ENCODE measurements around the gene ADK. TPM values are rescaled to one million over a fixed set of nuclear protein-coding genes. Genes with fewer than 3 reads are reported as not detected.

The ADK gene
- total RNA-seq, 1 donor from 2014 or later, result 47.4 TPM

DNA sequence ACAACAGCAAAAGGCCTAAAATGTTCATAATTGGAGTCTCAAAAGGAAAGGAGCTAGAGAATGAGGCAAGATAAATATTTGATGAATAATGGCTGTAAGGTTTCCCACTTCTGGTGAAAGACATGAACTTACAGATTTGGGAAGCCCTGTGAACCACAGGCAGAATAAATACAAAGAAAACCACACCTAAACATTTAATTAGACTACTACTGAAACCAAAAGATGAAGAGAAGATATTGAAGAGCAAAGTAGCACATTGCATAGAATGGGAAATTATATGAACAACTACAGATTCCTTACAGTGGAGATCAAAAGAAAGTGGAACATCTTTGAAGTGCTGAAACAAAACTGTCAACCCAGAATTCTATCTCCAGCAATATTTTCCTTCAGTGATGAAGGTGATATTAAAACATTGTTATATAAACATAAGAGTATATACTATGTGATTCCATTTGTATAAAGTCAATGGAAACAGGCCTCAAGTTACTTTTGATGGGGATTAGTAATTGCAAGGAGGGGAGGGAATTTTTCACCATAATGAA, 484.0 kb downstream of the ADK start:
- H3K9me3 Mint-ChIP-seq, result peaks cover 26% of the 10 kb centered on the region
- no peak for DNase-seq (ENCODE audit: low spot score)
- no peaks in the 10 kb centered on the region for H3K27me3 Mint-ChIP-seq (ENCODE audit: insufficient read depth)
- no peak overlapping the region for H3K4me3 Mint-ChIP-seq
- no peak overlapping the region for H3K27ac Mint-ChIP-seq
- H3K36me3 Mint-ChIP-seq (ENCODE audit: low read depth), result peaks cover 13% of the 10 kb centered on the region
- no peaks in the 10 kb centered on the region for H3K4me1 Mint-ChIP-seq (ENCODE audit: low read depth)
- intact Hi-C loops (cut with micrococcal nuclease), result no loop called here

DNA sequence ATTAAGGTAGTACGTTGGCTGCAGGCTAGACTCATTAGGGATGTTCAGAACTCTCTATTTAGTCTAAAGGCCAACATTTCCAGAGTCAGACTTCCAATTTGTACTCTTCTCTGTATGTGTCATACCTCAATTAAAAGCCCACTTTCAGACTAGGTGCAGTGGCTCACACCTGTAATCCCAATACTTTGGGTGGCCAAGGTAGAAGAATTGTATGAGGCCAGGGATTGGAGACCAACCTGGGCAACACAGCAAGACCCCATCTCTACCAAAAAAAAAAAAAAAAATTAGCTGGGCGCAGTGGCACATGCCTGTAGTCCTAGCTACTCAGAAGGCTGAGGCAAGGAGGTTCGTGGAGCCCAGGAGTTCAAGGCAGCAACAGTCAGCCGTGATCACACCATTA, 484.6 kb downstream of the ADK start:
- H3K4me1 Mint-ChIP-seq (ENCODE audit: low read depth), result no peaks in the 10 kb centered on the region
- intact Hi-C loops (cut with micrococcal nuclease), result no loop called here
- peaks cover 26% of the 10 kb centered on the region for H3K9me3 Mint-ChIP-seq
- H3K27me3 Mint-ChIP-seq (ENCODE audit: insufficient read depth), result no peaks in the 10 kb centered on the region
- no peak overlapping the region for H3K4me3 Mint-ChIP-seq
- no peak overlapping the region for H3K27ac Mint-ChIP-seq
- peaks cover 13% of the 10 kb centered on the region for H3K36me3 Mint-ChIP-seq (ENCODE audit: low read depth)
- no peak for DNase-seq (ENCODE audit: low spot score)

DNA sequence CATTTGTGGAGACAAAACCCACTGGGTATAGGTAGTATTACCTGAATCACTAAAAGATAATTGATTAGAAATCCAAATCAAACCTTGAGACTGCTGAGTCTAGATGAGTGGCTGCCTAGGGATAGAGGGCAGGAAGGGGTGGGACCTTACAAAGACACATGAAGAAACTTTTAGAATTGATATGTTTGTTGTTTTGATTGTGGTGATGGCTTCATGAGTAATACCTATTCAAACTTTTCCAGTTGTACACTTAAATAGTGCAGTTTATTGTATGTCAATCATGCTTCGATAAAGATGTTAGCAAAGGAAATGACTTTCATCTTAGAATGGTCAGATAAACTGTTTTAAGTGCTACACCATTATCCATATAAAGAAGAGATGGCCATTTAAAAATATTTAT, 486.7 kb downstream of the ADK start:
- intact Hi-C loops (cut with micrococcal nuclease), result no loop called here
- H3K27me3 Mint-ChIP-seq (ENCODE audit: insufficient read depth), result no peaks in the 10 kb centered on the region
- H3K4me1 Mint-ChIP-seq (ENCODE audit: low read depth), result no peaks in the 10 kb centered on the region
- H3K27ac Mint-ChIP-seq, result no peak overlapping the region
- peaks cover 8% of the 10 kb centered on the region for H3K36me3 Mint-ChIP-seq (ENCODE audit: low read depth)
- peaks cover 23% of the 10 kb centered on the region for H3K9me3 Mint-ChIP-seq
- no peak for DNase-seq (ENCODE audit: low spot score)
- H3K4me3 Mint-ChIP-seq, result no peak overlapping the region

DNA sequence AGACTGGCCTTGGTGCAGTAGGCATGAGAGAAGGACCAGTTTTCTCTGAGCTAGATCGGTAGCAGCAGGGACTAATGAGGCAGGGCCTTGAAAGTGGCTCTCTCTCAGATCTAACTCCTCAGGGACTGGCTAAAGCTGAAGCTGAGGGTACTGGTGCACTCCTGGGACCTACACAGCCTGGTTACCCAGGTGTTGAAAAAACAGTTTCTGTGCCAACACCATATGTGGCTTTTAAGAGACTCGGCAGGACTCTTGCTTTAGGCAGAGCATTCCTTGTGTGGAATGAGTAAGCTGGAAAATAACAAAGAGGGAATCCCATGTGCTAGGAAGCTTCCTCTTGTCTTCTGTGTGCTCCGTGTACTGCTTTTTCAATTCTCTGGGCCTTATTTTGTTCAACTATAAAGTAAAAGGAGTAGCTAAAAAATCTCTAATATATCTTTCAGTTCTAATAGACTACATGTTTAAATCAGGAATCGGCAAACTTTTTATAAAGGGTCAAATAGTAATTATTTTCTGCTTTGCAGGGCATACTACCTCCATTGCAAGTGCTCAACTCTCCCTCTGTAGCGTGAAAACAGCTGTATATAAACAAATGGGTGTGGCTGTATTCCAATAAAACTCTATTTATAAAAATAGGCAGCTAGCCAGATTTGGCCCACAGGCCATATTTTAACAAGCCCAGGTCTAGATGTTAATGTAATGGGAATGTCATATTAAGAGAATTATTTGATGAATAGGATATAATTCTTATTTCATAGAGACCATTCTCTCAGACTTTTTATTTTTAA, 489.3 kb downstream of the ADK start:
- intact Hi-C loops (cut with micrococcal nuclease), result loop anchor here (5.0 kb wide), 1 partner anchor 373 kb away; no protein-coding TSS in a partner anchor
- DNase-seq (ENCODE audit: low spot score), result no peak
- no peak overlapping the region for H3K27ac Mint-ChIP-seq
- H3K4me1 Mint-ChIP-seq (ENCODE audit: low read depth), result no peaks in the 10 kb centered on the region
- peaks cover 11% of the 10 kb centered on the region for H3K9me3 Mint-ChIP-seq
- H3K27me3 Mint-ChIP-seq (ENCODE audit: insufficient read depth), result no peaks in the 10 kb centered on the region
- no peak overlapping the region for H3K4me3 Mint-ChIP-seq
- peaks cover 8% of the 10 kb centered on the region for H3K36me3 Mint-ChIP-seq (ENCODE audit: low read depth)

DNA sequence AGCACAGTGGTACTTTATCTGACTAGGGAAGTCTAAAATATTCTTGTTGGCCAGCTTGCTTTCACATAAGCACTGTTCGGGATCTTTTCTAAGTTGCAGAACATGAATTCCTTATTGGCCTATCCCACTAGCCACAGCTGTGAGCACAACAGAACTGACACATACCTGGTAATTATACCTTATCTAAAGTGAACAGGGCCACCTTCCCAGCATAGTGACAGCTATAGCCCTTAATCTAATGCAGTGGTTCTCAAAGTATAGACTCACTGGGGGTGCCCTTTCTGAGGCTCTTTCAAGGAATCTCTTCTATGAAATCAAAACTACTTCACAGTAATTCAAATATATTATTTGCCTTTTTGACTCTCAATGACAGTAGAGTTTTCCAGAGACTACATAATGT, 490.6 kb downstream of the ADK start:
- Mint-ChIP-seq H3K9me3 (peaks cover 7% of the 10 kb centered on the region), H3K4me3 (no peak overlapping the region)

DNA sequence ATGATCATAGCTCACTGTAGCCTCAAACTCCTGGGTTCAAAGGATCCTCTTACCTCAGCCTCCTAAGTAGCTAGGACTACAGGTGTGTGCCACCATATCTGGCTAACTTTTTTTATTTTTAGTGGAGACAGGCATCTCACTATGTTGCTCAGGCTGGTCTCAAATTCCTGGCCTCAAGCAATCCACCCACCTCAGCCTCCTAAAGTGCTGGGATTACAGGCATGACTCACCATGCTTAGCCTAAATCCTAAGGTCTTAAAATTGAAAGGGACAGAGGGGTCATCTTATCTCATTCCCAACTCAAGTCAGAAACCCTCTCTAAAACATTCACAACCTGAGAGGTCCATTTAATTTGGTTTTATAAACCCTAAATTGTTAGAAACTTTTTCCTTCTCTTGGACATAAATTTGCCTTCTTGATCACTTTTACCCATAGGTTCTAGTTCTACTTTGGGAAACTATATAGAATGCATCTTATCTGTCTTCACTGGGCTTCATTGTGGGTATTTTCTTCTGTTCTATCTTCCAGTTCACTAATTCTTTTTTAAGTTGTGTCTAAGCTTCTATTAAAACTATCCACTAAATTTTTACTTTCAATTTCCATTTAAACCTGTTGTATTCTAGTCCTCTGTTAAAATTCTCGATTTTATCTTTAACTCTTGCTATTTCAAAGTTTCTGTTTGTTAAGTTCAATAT, 492.0 kb downstream of the ADK start:
- Mint-ChIP-seq H3K36me3 (ENCODE audit: low read depth) (peaks cover 8% of the 10 kb centered on the region), H3K4me1 (ENCODE audit: low read depth) (no peaks in the 10 kb centered on the region), H3K4me3 (no peak overlapping the region), H3K9me3 (peaks cover 7% of the 10 kb centered on the region), H3K27me3 (ENCODE audit: insufficient read depth) (no peaks in the 10 kb centered on the region), H3K27ac (no peak overlapping the region)
- no peak for DNase-seq (ENCODE audit: low spot score)
- intact Hi-C loops (cut with micrococcal nuclease), result loop anchor here (5.0 kb wide), 1 partner anchor 376 kb away; no protein-coding TSS in a partner anchor

More for the DNA sequence above, 490.6 kb downstream of the ADK start:
- intact Hi-C loops (cut with micrococcal nuclease), result loop anchor here (5.0 kb wide), 1 partner anchor 374 kb away; no protein-coding TSS in a partner anchor
- Mint-ChIP-seq H3K4me1 (ENCODE audit: low read depth) (no peaks in the 10 kb centered on the region), H3K27ac (no peak overlapping the region), H3K36me3 (ENCODE audit: low read depth) (peaks cover 8% of the 10 kb centered on the region), H3K27me3 (ENCODE audit: insufficient read depth) (no peaks in the 10 kb centered on the region)
- no peak for DNase-seq (ENCODE audit: low spot score)

DNA sequence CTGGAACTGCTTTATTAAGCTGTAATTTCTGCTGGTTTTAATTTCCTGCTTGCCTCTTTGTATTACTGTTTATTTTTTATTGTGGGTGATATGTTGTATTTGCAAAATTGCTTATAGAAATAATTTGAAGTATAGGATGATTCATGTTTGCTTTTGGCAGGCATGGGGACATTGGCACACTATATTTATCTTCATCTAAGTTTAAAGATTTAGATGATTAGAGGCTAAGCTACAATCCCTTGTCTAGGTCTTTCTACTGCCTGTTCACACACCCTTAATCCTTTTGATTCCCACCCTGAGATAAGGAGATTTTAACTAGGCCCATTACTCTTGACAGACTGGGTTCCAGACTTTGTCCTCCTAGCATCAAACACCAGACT, 492.6 kb downstream of the ADK start:
- peaks cover 8% of the 10 kb centered on the region for H3K36me3 Mint-ChIP-seq (ENCODE audit: low read depth)
- intact Hi-C loops (cut with micrococcal nuclease), result loop anchor here (5.0 kb wide), 1 partner anchor 376 kb away; no protein-coding TSS in a partner anchor
- peaks cover 7% of the 10 kb centered on the region for H3K9me3 Mint-ChIP-seq
- no peak for DNase-seq (ENCODE audit: low spot score)
- H3K4me3 Mint-ChIP-seq, result no peak overlapping the region
- no peak overlapping the region for H3K27ac Mint-ChIP-seq
- no peaks in the 10 kb centered on the region for H3K27me3 Mint-ChIP-seq (ENCODE audit: insufficient read depth)
- no peaks in the 10 kb centered on the region for H3K4me1 Mint-ChIP-seq (ENCODE audit: low read depth)

DNA sequence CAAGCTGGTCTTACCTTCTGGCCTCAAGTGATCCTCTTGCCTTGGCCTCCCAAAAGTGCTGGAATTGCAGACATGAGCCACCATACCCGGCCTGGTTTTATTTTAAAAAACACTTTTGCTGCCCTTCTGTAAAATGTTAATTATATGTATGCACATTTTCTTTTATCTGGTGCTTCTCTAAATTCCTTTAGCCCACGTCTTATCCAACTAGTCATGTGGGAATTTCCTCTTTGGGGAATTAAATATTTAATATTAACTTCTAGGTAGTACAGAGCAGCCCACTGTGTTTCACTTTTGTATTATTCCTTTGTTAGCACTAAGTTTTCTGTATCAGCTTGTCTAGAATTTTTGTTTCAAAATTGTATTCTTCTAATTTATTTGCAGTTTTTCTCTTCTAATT, 493.7 kb downstream of the ADK start:
- Mint-ChIP-seq H3K36me3 (ENCODE audit: low read depth) (peaks cover 8% of the 10 kb centered on the region), H3K27ac (no peak overlapping the region), H3K4me3 (no peak overlapping the region), H3K27me3 (ENCODE audit: insufficient read depth) (no peaks in the 10 kb centered on the region), H3K9me3 (peaks cover 7% of the 10 kb centered on the region), H3K4me1 (ENCODE audit: low read depth) (no peaks in the 10 kb centered on the region)
- no peak for DNase-seq (ENCODE audit: low spot score)
- intact Hi-C loops (cut with micrococcal nuclease), result loop anchor here (5.0 kb wide), 1 partner anchor 377 kb away; no protein-coding TSS in a partner anchor

DNA sequence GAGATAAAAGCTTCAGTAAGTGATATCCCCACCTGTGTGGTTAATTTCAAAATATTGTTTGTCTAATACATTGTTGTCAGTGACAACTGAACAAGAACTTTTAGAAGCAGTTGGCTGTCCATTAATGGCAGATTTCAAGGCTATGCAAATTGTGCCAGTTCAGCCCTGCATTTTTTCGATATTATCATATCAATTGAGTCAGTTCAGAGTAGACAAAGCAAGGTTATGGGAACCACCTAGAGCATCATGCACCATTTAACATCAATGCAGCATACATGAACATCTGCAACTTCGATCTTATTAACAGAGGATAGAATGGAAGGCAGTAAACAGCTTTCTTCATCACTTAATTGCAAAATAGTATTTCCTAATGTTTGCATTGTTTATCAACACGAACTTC, 494.7 kb downstream of the ADK start:
- Mint-ChIP-seq H3K27me3 (ENCODE audit: insufficient read depth) (no peaks in the 10 kb centered on the region), H3K36me3 (ENCODE audit: low read depth) (peaks cover 10% of the 10 kb centered on the region), H3K9me3 (peaks cover 7% of the 10 kb centered on the region), H3K27ac (no peak overlapping the region), H3K4me3 (no peak overlapping the region), H3K4me1 (ENCODE audit: low read depth) (no peaks in the 10 kb centered on the region)
- no peak for DNase-seq (ENCODE audit: low spot score)
- intact Hi-C loops (cut with micrococcal nuclease), result no loop called here

DNA sequence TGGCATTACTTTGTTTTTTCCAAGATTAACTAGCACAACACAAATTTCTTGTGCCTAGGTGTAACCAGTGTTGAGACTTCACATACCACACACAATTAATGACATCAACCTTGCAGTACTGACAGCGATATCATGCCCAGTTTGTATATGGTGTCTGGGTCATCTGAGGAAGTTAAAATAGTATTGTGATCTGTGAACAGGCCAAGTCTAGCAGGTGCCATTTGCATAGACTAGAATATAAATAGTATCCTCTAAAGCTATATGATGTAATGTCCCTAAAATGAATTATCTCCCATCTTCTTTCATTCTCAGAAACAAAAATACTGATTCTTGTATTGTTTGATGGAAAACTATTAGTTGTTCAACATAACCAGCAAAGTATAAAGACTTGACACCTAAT, 499.6 kb downstream of the ADK start:
- peaks cover 8% of the 10 kb centered on the region for H3K36me3 Mint-ChIP-seq (ENCODE audit: low read depth)
- H3K27ac Mint-ChIP-seq, result no peak overlapping the region
- no peaks in the 10 kb centered on the region for H3K4me1 Mint-ChIP-seq (ENCODE audit: low read depth)
- no peaks in the 10 kb centered on the region for H3K9me3 Mint-ChIP-seq
- DNase-seq (ENCODE audit: low spot score), result no peak
- intact Hi-C loops (cut with micrococcal nuclease), result no loop called here
- no peaks in the 10 kb centered on the region for H3K27me3 Mint-ChIP-seq (ENCODE audit: insufficient read depth)
- H3K4me3 Mint-ChIP-seq, result no peak overlapping the region

DNA sequence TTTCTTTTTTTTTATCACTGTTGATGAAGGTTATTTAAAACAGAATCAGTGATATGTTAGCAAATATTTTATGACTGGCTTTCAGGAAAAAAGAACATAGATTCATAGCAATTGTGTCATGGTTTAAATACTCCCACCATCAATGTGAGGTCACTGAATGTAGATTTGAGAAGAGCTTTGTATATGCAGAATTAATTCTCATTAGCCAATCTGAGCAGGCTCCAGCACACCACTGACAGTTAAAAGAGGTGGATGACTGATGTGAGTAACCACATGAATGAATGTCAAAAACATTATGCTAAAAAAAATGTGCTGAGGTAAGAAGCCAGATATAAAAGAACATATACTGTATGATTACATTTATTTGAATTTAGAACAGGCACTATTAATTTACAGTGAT, 500.5 kb downstream of the ADK start:
- Mint-ChIP-seq H3K27me3 (ENCODE audit: insufficient read depth) (no peaks in the 10 kb centered on the region), H3K4me1 (ENCODE audit: low read depth) (no peaks in the 10 kb centered on the region), H3K9me3 (no peaks in the 10 kb centered on the region), H3K4me3 (no peak overlapping the region), H3K36me3 (ENCODE audit: low read depth) (peaks cover 8% of the 10 kb centered on the region), H3K27ac (no peak overlapping the region)
- DNase-seq (ENCODE audit: low spot score), result no peak
- intact Hi-C loops (cut with micrococcal nuclease), result no loop called here

DNA sequence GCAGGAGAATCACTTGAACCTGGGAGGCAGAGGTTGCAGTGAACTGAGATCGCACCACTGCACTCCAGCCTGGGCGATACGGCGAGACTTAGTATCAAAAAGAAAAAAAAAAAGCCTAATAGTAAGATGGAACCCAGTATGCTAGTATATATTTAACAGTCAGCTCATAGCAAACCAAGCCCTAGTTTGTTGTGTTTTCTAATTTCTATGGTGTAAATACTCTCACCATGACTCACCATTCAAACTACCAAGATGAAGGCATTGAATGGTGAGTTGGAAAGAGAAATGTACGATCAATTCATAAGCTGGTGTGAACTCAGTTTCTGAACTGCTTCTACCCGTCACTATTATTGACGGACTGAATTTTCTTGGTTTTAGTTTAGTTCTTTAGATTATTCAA, 501.6 kb downstream of the ADK start:
- Mint-ChIP-seq H3K4me1 (ENCODE audit: low read depth) (no peaks in the 10 kb centered on the region), H3K36me3 (ENCODE audit: low read depth) (peaks cover 8% of the 10 kb centered on the region), H3K9me3 (no peaks in the 10 kb centered on the region), H3K27ac (no peak overlapping the region), H3K27me3 (ENCODE audit: insufficient read depth) (no peaks in the 10 kb centered on the region), H3K4me3 (no peak overlapping the region)
- DNase-seq (ENCODE audit: low spot score), result no peak
- intact Hi-C loops (cut with micrococcal nuclease), result no loop called here

DNA sequence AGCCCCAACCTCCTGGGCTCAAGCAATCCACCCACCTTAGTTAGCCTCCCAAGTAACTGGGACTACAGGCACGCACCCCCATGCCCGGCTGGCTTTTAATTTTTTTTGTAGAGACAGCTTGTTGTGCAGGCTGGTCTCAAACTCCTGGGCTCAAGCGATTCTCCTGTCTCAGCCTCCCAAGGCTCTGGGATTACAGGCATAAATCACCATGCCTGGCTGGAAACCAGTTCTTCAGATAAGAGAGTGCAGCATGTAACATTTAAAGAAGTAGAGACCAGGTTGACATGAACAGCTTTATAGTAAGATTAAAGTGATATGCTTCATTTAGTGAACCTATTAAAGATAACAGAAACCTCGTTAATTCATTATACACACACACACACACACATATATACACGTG, 507.5 kb downstream of the ADK start:
- H3K4me3 Mint-ChIP-seq, result no peak overlapping the region
- peaks cover 5% of the 10 kb centered on the region for H3K36me3 Mint-ChIP-seq (ENCODE audit: low read depth)
- H3K9me3 Mint-ChIP-seq, result no peaks in the 10 kb centered on the region
- H3K4me1 Mint-ChIP-seq (ENCODE audit: low read depth), result no peaks in the 10 kb centered on the region
- intact Hi-C loops (cut with micrococcal nuclease), result no loop called here
- H3K27me3 Mint-ChIP-seq (ENCODE audit: insufficient read depth), result no peaks in the 10 kb centered on the region
- no peak overlapping the region for H3K27ac Mint-ChIP-seq
- DNase-seq (ENCODE audit: low spot score), result no peak

Measured in activated T-helper 1 cell treated with anti-CD3 and anti-CD28 coated beads, Interleukin-12 subunit alpha, Interleukin-12 subunit beta, Interleukin-2, Interleukin-4 antibody, amounts not matched to agents 30 ng/mL and 10 ng/mL and 1 ng/mL, durations not matched to agents 14 hours and 24 hours and 36 hours (primary cell).